Activated CD4-positive, alpha-beta memory T cell treated with anti-CD3 and anti-CD28 coated beads for 36 hours (primary cell): ENCODE results near the gene ING3. TPM values are rescaled to one million over a fixed set of nuclear protein-coding genes. Genes with fewer than 3 reads are reported as not detected.

ENCODE experiments used
- CTCF ChIA-PET: fragments of 350-600 bp; sonication (Branson Sonifier 250); formaldehyde crosslinking; loops from one replicate; lab custom pipeline; 2021; ENCODE audit warnings: antibody characterized with exemption, inconsistent platforms; lab: Charles Lee
- POLR2A ChIA-PET: fragments of 350-600 bp; sonication (Branson Sonifier 250); formaldehyde crosslinking; loops from one replicate; lab custom pipeline; 2021; ENCODE audit warnings: antibody characterized with exemption; lab: Charles Lee
- DNase-seq: peaks from one replicate; pipeline ENCODE4 v3.0.0-alpha.2; 2020
- H3K27ac Mint-ChIP-seq: one replicate; pipeline ENCODE4 v1.8.0; 2021; ENCODE audit warnings: mixed read lengths
- H3K27me3 Mint-ChIP-seq: one replicate; pipeline ENCODE4 v1.8.0; 2021; ENCODE audit warnings: mixed read lengths
- H3K36me3 Mint-ChIP-seq: one replicate; pipeline ENCODE4 v1.8.0; 2021; ENCODE audit warnings: mixed read lengths
- H3K4me1 Mint-ChIP-seq: one replicate; pipeline ENCODE4 v1.8.0; 2021; ENCODE audit warnings: low read depth, mixed read lengths
- H3K4me3 Mint-ChIP-seq: one replicate; pipeline ENCODE4 v1.8.0; 2021; ENCODE audit warnings: mild to moderate bottlenecking, mixed read lengths
- H3K9me3 Mint-ChIP-seq: one replicate; pipeline ENCODE4 v1.8.0; 2021; ENCODE audit warnings: mixed read lengths
- intact Hi-C: fragments of 100-400 bp; cut with micrococcal nuclease; formaldehyde crosslinking; loops from one replicate; pipeline ENCODE4 v1.15.1; 2023
- total RNA-seq, 2 experiments: library from RNA; stranded (reverse); gene quantifications; one replicate each; pipeline ENCODE4 v1.2.3, GENCODE V29; 2021

The ING3 gene
- total RNA-seq, 2 experiments from 2014 or later: 23.5 to 24.8 TPM

DNA sequence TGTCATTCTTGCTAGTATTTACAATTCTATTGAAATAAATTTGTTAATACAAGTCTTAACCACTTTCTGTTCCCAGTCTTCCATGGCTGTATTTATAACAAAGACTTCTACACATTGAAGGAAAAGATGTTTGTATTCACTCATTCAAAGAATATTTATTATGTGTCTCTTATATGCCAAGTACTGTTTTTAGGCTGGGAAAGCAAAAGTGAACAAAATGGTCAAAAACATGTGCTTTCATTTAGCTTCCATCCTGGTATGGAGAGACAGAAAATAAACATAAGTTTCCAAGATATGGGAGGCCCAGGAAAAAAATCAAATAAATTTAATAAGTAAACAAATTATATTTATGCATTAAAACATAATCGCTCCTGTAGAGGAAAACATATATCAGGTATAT lies 60.8 kb downstream of the ING3 start:
- Mint-ChIP-seq H3K4me1 (no peaks in the 10 kb centered on the region), H3K36me3 (no peaks in the 10 kb centered on the region), H3K27ac (no peak overlapping the region), H3K4me3 (no peak overlapping the region), H3K9me3 (no peaks in the 10 kb centered on the region), H3K27me3 (peaks cover 8% of the 10 kb centered on the region)
- ChIA-PET CTCF (no interaction called here), POLR2A (no interaction called here)
- intact Hi-C loops: no loop called here
- DNase-seq: no peak

DNA sequence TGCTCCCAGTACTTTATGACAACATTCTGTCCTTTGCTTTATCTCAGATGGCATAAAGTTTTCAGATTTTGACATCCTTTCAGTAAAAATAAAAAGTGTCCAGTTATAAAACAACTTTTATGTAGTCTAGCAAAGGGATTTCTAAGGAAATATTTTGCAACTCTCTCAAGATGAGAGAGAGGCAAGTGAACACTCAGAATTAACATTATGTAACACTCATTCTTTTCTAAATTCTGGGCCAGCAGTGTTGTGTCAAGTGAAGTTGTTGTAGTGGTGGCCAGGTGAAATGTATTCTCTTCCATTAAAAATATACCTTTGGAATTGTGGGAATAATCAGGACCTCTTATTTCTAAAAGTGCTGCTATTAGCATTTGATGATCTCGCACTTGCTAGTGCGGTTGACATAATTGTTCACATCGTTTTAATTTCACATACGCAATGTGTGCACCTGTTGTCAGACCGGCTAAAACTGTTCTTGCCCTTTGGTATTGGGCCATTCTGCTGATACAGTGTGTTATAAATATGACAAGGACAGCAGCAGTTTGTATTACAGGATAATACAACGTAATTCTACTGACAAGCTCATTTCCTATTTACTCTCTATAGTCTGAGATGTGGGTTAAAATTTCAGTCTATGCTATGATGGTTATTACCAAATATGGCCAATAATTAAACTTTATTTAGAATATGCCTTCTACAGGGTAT lies 61.7 kb downstream of the ING3 start:
- no peak overlapping the region for H3K27ac Mint-ChIP-seq
- no peaks in the 10 kb centered on the region for H3K36me3 Mint-ChIP-seq
- H3K4me1 Mint-ChIP-seq: no peaks in the 10 kb centered on the region
- H3K4me3 Mint-ChIP-seq: no peak overlapping the region
- DNase-seq: no peak
- peaks cover 5% of the 10 kb centered on the region for H3K27me3 Mint-ChIP-seq
- no peaks in the 10 kb centered on the region for H3K9me3 Mint-ChIP-seq
- ChIA-PET POLR2A (no interaction called here), CTCF (no interaction called here)
- intact Hi-C loops: no loop called here

DNA sequence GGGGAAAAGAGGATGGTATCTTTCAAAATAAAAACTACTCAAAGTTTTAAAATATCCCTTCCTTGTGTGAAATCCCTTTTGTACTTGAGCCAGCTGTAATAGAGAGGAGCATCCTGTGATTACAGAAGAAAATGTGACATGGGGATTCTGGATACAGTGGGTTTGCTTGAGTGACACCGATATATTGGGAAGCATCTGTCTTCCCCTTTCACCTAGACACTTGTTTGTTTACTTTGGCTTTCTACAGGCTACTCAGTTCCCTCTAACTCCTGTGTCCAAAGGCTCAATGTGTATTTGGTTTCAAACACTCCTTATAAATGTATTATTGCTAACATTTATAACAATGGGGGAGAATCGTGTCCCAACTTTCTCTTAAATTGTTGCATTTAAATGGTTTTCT lies 62.3 kb downstream of the ING3 start:
- DNase-seq: no peak
- H3K27me3 Mint-ChIP-seq: peaks cover 5% of the 10 kb centered on the region
- H3K9me3 Mint-ChIP-seq: no peaks in the 10 kb centered on the region
- no peak overlapping the region for H3K27ac Mint-ChIP-seq
- intact Hi-C loops: no loop called here
- no peak overlapping the region for H3K4me3 Mint-ChIP-seq
- no peaks in the 10 kb centered on the region for H3K36me3 Mint-ChIP-seq
- no peaks in the 10 kb centered on the region for H3K4me1 Mint-ChIP-seq
- POLR2A ChIA-PET: no interaction called here
- CTCF ChIA-PET: no interaction called here

DNA sequence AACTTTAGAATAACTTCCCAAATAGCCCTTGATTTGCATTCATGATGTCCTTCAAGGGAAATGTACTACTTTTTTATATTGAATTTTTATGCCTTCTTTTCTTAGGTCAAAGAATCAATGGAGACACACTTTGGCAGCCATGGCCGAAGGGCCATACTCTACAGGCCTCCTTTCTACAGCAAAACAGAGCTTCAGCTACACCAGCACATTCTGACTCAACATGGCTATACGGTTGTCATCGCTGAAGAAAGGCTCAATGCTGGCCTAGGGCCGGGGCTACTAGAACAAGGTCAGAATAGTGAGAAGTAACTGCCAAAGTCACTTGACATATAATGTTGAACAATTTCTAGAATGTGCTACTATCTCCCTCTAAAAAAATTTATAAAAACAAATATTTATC lies 65.0 kb downstream of the ING3 start:
- intact Hi-C loops: no loop called here
- no peak for DNase-seq
- ChIA-PET POLR2A (no interaction called here), CTCF (no interaction called here)
- Mint-ChIP-seq H3K27me3 (peaks cover 6% of the 10 kb centered on the region), H3K36me3 (no peaks in the 10 kb centered on the region), H3K9me3 (no peaks in the 10 kb centered on the region), H3K27ac (no peak overlapping the region), H3K4me1 (no peaks in the 10 kb centered on the region), H3K4me3 (no peak overlapping the region)

DNA sequence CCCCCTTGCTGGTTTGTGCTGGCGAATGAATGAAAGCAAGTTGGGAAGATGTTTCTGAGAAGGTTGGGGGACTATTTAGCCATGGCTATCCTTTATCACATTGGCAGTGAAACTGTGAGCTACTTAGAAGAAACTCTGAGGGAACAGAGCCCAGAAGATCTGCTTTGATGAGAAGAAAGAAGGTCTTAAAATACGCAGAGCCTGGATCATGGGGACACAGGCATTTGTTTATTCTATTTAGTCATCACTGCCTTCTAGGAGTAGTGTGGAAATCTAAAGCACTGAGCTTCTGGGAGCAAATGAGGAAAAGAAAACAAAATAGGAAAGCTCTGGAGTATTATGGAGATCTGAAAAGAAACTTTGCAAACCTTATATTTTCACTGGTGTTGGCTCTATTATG lies 66.4 kb downstream of the ING3 start:
- H3K9me3 Mint-ChIP-seq: no peaks in the 10 kb centered on the region
- H3K4me3 Mint-ChIP-seq: no peak overlapping the region
- intact Hi-C loops: no loop called here
- H3K27me3 Mint-ChIP-seq: peaks cover 6% of the 10 kb centered on the region
- H3K27ac Mint-ChIP-seq: no peak overlapping the region
- POLR2A ChIA-PET: no interaction called here
- H3K36me3 Mint-ChIP-seq: no peaks in the 10 kb centered on the region
- H3K4me1 Mint-ChIP-seq: no peaks in the 10 kb centered on the region
- CTCF ChIA-PET: interaction anchor here (1.0 kb wide), 2 partner anchors 91 to 225 kb away, joined by 3 to 5 read pairs; no protein-coding TSS in a partner anchor
- no peak for DNase-seq

DNA sequence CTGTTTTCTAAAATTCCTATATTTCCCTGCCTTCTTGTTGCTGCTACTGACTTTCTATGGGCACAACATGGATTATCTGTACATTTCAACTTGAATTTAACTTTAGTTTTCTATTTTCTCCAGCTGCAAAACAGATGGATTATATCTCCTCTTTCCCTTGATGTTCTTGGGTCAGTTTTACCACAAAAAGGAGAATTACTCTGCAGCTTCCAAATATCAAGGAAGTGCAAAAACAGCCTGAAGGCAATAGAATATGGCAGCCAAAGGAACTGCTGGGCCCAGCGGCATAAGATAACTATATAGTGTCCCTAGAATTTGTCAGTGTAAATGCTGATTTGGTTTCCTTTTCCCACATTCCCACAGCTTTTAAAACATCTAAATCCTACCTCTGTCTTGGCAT lies 67.0 kb downstream of the ING3 start:
- CTCF ChIA-PET: interaction anchor here (1.0 kb wide), 1 partner anchor 225 kb away, joined by 3 read pairs; no protein-coding TSS in a partner anchor
- Mint-ChIP-seq H3K4me3 (no peak overlapping the region), H3K9me3 (no peaks in the 10 kb centered on the region), H3K27ac (no peak overlapping the region), H3K27me3 (peaks cover 2% of the 10 kb centered on the region), H3K36me3 (no peaks in the 10 kb centered on the region), H3K4me1 (no peaks in the 10 kb centered on the region)
- DNase-seq: no peak
- intact Hi-C loops: no loop called here
- POLR2A ChIA-PET: no interaction called here

DNA sequence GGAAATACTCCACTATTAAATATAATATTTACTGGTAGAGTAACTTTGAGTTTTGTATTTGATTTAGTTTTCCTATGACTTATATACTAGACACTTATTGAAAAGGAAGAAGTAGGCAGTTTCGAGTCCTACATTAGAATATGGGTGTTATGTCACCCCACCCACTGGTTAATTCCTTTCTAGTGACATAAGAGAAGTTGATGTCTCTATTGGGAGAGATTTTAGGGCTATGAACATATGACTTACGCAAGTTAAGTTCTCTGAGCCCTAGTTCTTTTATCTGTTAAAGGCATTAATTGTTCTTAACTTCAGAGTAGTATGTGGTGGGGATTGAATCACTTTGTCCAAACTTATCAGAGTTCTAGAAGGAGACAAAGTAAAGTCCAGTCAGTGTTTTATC lies 68.4 kb downstream of the ING3 start:
- Mint-ChIP-seq H3K36me3 (no peaks in the 10 kb centered on the region), H3K27ac (no peak overlapping the region), H3K27me3 (peaks cover 2% of the 10 kb centered on the region), H3K4me1 (no peaks in the 10 kb centered on the region), H3K4me3 (no peak overlapping the region), H3K9me3 (no peaks in the 10 kb centered on the region)
- no peak for DNase-seq
- intact Hi-C loops: no loop called here
- CTCF ChIA-PET: no interaction called here
- POLR2A ChIA-PET: no interaction called here

DNA sequence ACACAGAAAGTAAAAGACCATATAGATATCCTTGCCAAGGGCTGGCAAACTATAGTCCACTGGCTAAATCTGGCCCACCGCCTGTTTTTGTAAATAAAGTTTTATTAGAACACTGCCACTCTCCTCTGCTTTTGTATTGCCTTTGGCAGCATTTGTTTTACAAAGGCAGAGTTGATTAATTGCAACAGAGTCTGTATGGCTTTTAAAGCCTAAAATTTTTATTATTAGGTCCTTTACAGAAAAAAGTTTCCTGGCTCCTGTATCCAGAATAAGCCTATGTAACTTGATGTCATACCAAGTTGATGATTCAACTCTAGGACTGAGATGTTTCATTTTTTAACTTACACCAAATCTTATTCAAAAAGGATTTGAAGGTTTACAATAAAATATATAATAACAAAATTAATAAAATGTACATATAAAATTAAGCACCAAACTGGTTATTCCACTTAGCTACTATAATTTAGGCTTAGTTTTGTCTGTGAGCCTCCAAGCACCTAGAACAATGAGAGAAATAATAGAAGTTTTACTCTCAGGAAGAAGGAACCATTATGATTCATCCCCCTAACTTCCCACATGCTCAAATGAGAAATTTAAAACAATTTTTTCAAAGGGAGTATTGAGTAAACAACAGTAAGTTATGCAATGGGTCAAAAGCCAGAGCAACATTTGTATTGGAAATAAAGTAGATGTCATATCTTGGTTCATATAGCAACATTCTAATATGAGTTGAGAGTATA lies 69.8 kb downstream of the ING3 start:
- intact Hi-C loops: no loop called here
- Mint-ChIP-seq H3K27me3 (peaks cover 2% of the 10 kb centered on the region), H3K36me3 (no peaks in the 10 kb centered on the region), H3K4me3 (no peak overlapping the region), H3K4me1 (no peaks in the 10 kb centered on the region), H3K27ac (no peak overlapping the region), H3K9me3 (no peaks in the 10 kb centered on the region)
- ChIA-PET POLR2A (no interaction called here), CTCF (interaction anchor here (0.9 to 2.0 kb wide), 2 partner anchors 31 to 33 kb away, joined by 3 to 5 read pairs; no protein-coding TSS in a partner anchor)
- no peak for DNase-seq

DNA sequence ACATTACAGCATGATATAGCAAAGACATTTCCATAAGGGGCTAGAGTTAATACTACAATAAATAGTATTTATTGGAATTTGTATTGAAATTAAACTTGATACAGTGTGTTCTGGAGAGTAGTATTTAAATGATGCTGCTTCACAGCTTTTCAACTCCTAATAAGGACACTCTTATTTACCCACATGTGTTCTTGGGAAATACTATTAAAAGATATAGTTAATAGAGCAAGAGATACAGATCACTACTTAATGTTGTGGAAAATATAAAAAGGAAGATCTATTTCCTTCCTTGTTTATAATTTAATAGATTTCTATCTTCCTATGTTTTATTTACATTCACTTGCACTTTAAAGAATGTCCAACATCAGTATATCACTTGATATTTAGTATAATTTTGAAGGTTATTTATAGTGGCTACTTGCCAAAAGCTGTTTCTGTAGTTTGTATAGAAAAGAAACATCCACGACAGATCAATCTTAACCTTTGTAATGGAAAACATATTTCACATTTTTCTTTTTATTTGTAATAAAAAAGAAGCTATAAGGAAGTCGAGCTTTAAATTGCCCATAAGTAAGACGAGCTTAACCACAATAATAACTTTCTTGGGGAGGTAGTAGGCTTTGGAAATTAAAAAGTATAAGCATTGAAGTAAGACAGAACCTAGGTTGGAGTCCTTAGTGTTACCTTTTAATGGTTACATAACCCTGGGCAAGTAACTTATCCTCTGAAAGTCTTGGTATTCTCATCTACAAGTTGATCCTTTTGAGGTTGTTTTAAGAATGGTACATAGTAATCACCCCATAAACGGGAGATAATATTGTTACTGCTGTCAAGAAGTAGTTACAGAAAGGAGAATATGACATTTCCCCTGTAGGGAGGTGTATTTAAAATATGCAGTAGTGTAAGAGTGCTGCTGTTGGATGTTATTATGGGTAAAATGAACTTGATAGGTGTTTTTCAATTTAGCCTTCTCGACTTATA lies 70.7 kb downstream of the ING3 start:
- Mint-ChIP-seq H3K36me3 (no peaks in the 10 kb centered on the region), H3K4me3 (no peak overlapping the region), H3K27me3 (peaks cover 8% of the 10 kb centered on the region), H3K4me1 (no peaks in the 10 kb centered on the region), H3K9me3 (no peaks in the 10 kb centered on the region), H3K27ac (no peak overlapping the region)
- ChIA-PET CTCF (interaction anchor here (0.9 to 2.0 kb wide), 2 partner anchors 32 to 34 kb away, joined by 3 to 5 read pairs; no protein-coding TSS in a partner anchor), POLR2A (no interaction called here)
- no peak for DNase-seq
- intact Hi-C loops: no loop called here

DNA sequence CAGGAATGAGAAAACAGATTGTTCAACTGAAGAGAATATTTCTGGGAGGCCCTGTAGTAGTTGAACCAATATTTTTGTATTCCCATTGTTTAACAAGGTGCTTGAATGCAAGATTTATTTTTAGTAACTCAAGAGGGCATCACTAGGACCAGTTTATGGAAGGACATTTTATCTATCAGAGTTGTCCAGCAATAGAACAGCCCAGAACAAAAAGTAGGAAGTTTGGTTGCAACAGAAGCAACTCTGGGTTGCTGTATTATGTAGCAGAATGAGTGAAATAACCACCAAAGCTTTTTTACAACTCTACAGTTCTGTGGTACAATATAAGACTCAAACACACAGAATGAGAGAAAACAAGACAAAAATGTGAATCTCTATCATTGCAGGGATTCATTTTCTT lies 72.6 kb downstream of the ING3 start:
- no peak overlapping the region for H3K4me3 Mint-ChIP-seq
- no peak overlapping the region for H3K27ac Mint-ChIP-seq
- DNase-seq: no peak
- ChIA-PET CTCF (no interaction called here), POLR2A (no interaction called here)
- intact Hi-C loops: no loop called here
- H3K4me1 Mint-ChIP-seq: no peaks in the 10 kb centered on the region
- no peaks in the 10 kb centered on the region for H3K36me3 Mint-ChIP-seq
- H3K27me3 Mint-ChIP-seq: peaks cover 11% of the 10 kb centered on the region
- no peaks in the 10 kb centered on the region for H3K9me3 Mint-ChIP-seq

DNA sequence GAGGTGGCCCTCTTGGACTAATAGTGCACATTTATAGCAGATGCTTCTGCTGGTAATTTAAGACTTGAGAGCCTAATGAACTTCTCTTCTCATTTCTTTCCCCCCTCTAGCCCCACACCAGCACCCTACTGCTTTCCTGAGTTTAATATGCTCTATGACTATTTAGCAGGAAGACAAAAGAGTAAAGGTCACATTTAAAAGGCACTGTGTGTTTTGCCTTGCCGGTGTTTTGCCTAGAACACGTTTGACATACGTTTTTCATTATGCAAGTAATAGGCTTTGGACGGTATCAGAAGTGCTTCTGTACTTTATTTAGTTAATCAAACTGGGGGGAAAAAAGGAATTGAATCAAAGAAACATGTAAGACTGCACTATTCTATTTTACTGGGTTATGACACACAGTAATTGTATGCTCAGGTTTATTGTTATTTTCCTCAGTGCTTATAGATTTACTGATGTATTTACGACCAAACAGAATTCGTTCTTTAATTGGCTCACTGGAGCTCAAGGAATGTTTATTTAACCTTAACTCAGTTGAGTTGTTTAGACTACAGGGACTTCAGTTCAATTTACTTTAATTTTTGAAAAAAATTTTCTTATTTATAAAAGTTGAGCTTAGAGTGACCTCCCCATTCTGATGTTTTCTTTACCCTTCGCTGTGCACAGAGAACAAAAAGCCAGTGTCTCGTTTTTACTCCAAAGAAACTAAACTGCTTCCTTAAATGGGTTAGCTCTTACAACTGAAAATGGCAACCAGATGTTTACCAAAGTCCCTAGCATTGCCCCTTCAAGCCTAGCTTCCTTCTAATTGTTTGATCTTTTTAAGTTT lies 73.3 kb downstream of the ING3 start:
- POLR2A ChIA-PET: no interaction called here
- Mint-ChIP-seq H3K4me1 (no peaks in the 10 kb centered on the region), H3K4me3 (no peak overlapping the region), H3K27me3 (peaks cover 9% of the 10 kb centered on the region), H3K27ac (no peak overlapping the region), H3K9me3 (no peaks in the 10 kb centered on the region), H3K36me3 (no peaks in the 10 kb centered on the region)
- intact Hi-C loops: no loop called here
- no peak for DNase-seq
- CTCF ChIA-PET: no interaction called here
